ENCODE results near the gene TUBAL3. TPM values are rescaled to one million over a fixed set of nuclear protein-coding genes. Genes with fewer than 3 reads are reported as not detected.

Gene TUBAL3
- total and polyA plus RNA-seq, 4 donors, result 0.75 TPM; not detected in 3

DNA sequence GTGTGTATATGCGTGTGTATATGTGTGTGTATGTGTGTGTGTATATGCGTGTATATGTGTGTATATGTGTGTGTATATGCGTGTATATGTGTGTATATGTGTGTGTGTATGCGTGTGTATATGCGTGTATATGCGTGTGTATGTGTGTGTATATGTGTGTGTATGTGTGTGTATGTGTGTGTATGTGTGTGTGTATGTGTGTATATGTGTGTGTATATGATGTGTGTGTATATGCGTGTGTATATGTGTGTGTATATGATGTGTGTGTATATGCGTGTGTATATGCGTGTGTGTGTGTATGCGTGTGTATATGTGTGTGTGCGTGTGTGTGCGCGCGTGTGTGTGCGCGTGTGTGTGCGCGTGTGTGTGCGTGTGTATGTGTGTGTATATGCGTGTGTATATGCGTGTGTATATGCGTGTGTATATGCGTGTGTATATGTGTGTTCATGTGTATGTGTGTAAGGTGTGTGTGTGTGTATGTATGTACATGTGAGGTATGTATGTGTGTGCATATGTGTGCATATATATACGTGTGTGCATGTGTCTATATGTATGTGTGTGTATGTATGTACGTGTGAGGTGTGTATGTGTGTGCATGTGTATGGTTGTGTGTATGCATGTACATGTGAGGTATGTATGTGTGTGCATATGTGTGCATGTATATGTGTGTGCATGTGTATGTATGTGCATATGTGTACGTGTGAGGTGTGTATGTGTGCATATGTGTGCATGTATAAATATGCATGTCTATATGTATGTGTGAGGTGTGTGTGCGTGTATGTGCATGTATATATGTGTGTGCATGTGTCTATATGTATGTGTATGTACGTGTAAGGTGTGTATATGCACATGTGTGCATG is 33.9 kb downstream of the TUBAL3 start:
- H3K4me3 ChIP-seq (ENCODE audit: low read depth in 1 of 3, low read length in 3 of 3), result no peak overlapping the region
- H3K27me3 ChIP-seq (ENCODE audit: control insufficient read depth in 4 of 4, insufficient read depth in 4 of 4, low read length in 3 of 4), result peaks cover 0 to 3% (median 0%) of the 10 kb centered on the region in 4 donors
- no peaks in the 10 kb centered on the region for H3K9me3 ChIP-seq (ENCODE audit: control insufficient read depth in 4 of 4, low read length in 3 of 4)
- WGBS, result 87% methylated on average over 28 of the region's 28 CpGs
- no peaks in the 10 kb centered on the region for H3K36me3 ChIP-seq (ENCODE audit: control insufficient read depth in 4 of 4, insufficient read depth in 3 of 4, low read depth in 1 of 4, low read length in 3 of 4)
- no peaks in the 10 kb centered on the region for H3K4me1 ChIP-seq (ENCODE audit: control insufficient read depth in 4 of 4, insufficient read depth in 4 of 4, low read length in 3 of 4)
- TF ChIP-seq RXRA (IDR thresholded peaks at IDR 0.05) (no peak), SP1 (IDR thresholded peaks at IDR 0.05) (no peak), RAD21 (IDR thresholded peaks at IDR 0.05) (no peak), YY1 (IDR thresholded peaks at IDR 0.05) (no peak), TAF1 (conservative IDR thresholded peaks at IDR 0.05) (no peak), FOXA2 (IDR thresholded peaks at IDR 0.05) (no peak), EGR1 (IDR thresholded peaks at IDR 0.05; ENCODE audit: low read depth in 2 of 2) (no peak), FOXA1 (IDR thresholded peaks at IDR 0.05) (no peak), GABPA (IDR thresholded peaks at IDR 0.05 in 1 of 2, conservative IDR thresholded peaks at IDR 0.05 in 1 of 2) (no peak), HNF4A (conservative IDR thresholded peaks at IDR 0.05) (no peak), NR2F2 (IDR thresholded peaks at IDR 0.05) (no peak), HNF4G (IDR thresholded peaks at IDR 0.05) (no peak), JUND (IDR thresholded peaks at IDR 0.05) (no peak)
- TF ChIP-seq, protein P1, sequence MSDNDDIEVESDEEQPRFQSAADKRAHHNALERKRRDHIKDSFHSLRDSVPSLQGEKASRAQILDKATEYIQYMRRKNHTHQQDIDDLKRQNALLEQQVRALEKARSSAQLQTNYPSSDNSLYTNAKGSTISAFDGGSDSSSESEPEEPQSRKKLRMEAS (IDR thresholded peaks at IDR 0.05), result no peak
- TF ChIP-seq, protein P2, sequence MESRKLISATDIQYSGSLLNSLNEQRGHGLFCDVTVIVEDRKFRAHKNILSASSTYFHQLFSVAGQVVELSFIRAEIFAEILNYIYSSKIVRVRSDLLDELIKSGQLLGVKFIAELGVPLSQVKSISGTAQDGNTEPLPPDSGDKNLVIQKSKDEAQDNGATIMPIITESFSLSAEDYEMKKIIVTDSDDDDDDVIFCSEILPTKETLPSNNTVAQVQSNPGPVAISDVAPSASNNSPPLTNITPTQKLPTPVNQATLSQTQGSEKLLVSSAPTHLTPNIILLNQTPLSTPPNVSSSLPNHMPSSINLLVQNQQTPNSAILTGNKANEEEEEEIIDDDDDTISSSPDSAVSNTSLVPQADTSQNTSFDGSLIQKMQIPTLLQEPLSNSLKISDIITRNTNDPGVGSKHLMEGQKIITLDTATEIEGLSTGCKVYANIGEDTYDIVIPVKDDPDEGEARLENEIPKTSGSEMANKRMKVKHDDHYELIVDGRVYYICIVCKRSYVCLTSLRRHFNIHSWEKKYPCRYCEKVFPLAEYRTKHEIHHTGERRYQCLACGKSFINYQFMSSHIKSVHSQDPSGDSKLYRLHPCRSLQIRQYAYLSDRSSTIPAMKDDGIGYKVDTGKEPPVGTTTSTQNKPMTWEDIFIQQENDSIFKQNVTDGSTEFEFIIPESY (IDR thresholded peaks at IDR 0.05), result no peak
- TF ChIP-seq, protein P3, sequence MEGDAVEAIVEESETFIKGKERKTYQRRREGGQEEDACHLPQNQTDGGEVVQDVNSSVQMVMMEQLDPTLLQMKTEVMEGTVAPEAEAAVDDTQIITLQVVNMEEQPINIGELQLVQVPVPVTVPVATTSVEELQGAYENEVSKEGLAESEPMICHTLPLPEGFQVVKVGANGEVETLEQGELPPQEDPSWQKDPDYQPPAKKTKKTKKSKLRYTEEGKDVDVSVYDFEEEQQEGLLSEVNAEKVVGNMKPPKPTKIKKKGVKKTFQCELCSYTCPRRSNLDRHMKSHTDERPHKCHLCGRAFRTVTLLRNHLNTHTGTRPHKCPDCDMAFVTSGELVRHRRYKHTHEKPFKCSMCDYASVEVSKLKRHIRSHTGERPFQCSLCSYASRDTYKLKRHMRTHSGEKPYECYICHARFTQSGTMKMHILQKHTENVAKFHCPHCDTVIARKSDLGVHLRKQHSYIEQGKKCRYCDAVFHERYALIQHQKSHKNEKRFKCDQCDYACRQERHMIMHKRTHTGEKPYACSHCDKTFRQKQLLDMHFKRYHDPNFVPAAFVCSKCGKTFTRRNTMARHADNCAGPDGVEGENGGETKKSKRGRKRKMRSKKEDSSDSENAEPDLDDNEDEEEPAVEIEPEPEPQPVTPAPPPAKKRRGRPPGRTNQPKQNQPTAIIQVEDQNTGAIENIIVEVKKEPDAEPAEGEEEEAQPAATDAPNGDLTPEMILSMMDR (IDR thresholded peaks at IDR 0.05; ENCODE audit: low read depth, low read length, missing input control), result no peak
- TF ChIP-seq, protein P4, sequence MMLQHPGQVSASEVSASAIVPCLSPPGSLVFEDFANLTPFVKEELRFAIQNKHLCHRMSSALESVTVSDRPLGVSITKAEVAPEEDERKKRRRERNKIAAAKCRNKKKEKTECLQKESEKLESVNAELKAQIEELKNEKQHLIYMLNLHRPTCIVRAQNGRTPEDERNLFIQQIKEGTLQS (IDR thresholded peaks at IDR 0.05), result no peak
- TF ChIP-seq, protein P5, sequence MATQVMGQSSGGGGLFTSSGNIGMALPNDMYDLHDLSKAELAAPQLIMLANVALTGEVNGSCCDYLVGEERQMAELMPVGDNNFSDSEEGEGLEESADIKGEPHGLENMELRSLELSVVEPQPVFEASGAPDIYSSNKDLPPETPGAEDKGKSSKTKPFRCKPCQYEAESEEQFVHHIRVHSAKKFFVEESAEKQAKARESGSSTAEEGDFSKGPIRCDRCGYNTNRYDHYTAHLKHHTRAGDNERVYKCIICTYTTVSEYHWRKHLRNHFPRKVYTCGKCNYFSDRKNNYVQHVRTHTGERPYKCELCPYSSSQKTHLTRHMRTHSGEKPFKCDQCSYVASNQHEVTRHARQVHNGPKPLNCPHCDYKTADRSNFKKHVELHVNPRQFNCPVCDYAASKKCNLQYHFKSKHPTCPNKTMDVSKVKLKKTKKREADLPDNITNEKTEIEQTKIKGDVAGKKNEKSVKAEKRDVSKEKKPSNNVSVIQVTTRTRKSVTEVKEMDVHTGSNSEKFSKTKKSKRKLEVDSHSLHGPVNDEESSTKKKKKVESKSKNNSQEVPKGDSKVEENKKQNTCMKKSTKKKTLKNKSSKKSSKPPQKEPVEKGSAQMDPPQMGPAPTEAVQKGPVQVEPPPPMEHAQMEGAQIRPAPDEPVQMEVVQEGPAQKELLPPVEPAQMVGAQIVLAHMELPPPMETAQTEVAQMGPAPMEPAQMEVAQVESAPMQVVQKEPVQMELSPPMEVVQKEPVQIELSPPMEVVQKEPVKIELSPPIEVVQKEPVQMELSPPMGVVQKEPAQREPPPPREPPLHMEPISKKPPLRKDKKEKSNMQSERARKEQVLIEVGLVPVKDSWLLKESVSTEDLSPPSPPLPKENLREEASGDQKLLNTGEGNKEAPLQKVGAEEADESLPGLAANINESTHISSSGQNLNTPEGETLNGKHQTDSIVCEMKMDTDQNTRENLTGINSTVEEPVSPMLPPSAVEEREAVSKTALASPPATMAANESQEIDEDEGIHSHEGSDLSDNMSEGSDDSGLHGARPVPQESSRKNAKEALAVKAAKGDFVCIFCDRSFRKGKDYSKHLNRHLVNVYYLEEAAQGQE (IDR thresholded peaks at IDR 0.05), result no peak
- no peak overlapping the region for H3K9ac ChIP-seq (ENCODE audit: low read depth in 1 of 2, low read length in 2 of 2)
- H3K27ac ChIP-seq (ENCODE audit: low read depth in 1 of 2, low read length in 2 of 2), result no peak overlapping the region
- no peak for DNase-seq (ENCODE audit: low spot score)
